Measurements from ENCODE around the gene NFATC2.

NFATC2 gene

DNA sequence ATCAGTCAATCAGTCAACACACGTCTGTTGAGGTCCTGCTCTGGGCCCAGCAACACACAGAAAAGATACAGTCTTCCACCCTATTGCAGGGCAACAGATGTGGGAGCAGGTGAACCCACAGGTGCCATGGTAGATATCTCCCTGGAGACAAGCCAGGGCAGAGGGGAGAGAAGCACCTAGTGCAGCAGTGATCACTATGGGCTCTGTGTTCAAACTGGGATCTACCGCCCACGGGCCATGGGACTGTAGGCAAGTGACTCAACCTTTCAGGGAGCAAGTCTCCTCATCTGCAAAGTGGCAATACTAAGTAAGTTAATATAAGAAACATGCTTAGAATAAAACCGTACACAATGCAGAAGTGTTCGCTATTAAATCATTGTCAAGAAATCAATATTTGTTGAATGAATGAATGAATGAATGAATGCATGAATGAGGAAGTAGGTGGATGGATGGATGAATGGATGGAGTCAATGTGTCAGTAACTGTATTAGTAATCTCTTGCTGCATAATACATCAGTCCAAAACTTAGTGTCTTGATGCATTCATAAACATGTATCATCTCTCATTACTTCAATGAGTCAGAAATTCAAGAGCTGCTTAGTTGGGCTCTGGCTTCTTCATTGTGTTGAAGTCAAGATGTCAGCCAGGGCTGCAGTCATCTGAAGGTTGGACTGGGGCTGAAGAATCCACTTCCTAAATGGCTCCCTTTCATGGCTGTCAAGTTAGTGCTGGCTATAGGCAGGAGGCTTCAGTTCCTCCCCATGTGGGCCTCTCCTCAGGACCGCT lies 31.9 kb upstream of the NFATC2 start:
- Histone ChIP-seq H3K36me3 (ENCODE audit: low read depth) (no peaks in the 10 kb centered on the region), H3K27me3 (ENCODE audit: insufficient read depth, poor library complexity, severe bottlenecking) (no peaks in the 10 kb centered on the region), H3K27ac (ENCODE audit: poor library complexity, severe bottlenecking) (no peak overlapping the region), H3K4me3 (ENCODE audit: severe bottlenecking) (no peak overlapping the region), H3K4me1 (ENCODE audit: insufficient read depth, poor library complexity, severe bottlenecking) (no peaks in the 10 kb centered on the region), H3K9me3 (ENCODE audit: severe bottlenecking) (no peaks in the 10 kb centered on the region)
- DNase-seq (ENCODE audit: low spot score) (no peak), ATAC-seq (ENCODE audit: low read depth) (no peak)
- TF ChIP-seq CTCF (IDR thresholded peaks at IDR 0.05; ENCODE audit: poor library complexity, severe bottlenecking): no peak

- Histone ChIP-seq H3K9me3 (ENCODE audit: severe bottlenecking) (no peaks in the 10 kb centered on the region), H3K4me3 (ENCODE audit: severe bottlenecking) (no peak overlapping the region), H3K27me3 (ENCODE audit: insufficient read depth, poor library complexity, severe bottlenecking) (no peaks in the 10 kb centered on the region), H3K36me3 (ENCODE audit: low read depth) (no peaks in the 10 kb centered on the region), H3K27ac (ENCODE audit: poor library complexity, severe bottlenecking) (no peak overlapping the region), H3K4me1 (ENCODE audit: insufficient read depth, poor library complexity, severe bottlenecking) (no peaks in the 10 kb centered on the region)
- peak; percentile 28; the same call in 2 of the 3 replicates for ATAC-seq (ENCODE audit: low read depth)
- TF ChIP-seq CTCF (IDR thresholded peaks at IDR 0.05; ENCODE audit: poor library complexity, severe bottlenecking): no peak
- DNase-seq (ENCODE audit: low spot score): no peak
Measured at GRCh38 chr20:51573576-51574243, 31.2 kb upstream of the NFATC2 start.

DNA sequence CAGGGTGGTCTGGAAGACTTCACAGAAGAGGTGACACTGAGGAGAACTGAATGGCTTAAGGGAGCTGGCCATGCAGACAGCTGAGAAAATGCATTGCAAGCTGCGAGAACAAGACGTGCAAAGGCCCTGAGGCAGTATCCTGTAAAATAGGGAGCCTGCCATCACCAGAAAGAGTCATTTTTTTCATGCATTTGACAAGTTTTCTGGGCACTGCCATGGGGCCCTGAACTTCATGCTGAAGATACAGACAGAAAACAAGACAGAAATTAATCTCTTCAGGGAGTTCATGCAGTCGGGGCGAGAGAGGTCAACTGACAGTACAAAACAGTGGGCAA lies 28.9 kb upstream of the NFATC2 start:
- H3K9me3 ChIP-seq (ENCODE audit: severe bottlenecking): no peaks in the 10 kb centered on the region
- TF ChIP-seq CTCF (IDR thresholded peaks at IDR 0.05; ENCODE audit: poor library complexity, severe bottlenecking): no peak
- H3K4me1 ChIP-seq (ENCODE audit: insufficient read depth, poor library complexity, severe bottlenecking): no peaks in the 10 kb centered on the region
- no peak overlapping the region for H3K4me3 ChIP-seq (ENCODE audit: severe bottlenecking)
- ATAC-seq (ENCODE audit: low read depth) (no peak), DNase-seq (ENCODE audit: low spot score) (no peak)
- no peaks in the 10 kb centered on the region for H3K36me3 ChIP-seq (ENCODE audit: low read depth)
- no peaks in the 10 kb centered on the region for H3K27me3 ChIP-seq (ENCODE audit: insufficient read depth, poor library complexity, severe bottlenecking)
- H3K27ac ChIP-seq (ENCODE audit: poor library complexity, severe bottlenecking): no peak overlapping the region

DNA sequence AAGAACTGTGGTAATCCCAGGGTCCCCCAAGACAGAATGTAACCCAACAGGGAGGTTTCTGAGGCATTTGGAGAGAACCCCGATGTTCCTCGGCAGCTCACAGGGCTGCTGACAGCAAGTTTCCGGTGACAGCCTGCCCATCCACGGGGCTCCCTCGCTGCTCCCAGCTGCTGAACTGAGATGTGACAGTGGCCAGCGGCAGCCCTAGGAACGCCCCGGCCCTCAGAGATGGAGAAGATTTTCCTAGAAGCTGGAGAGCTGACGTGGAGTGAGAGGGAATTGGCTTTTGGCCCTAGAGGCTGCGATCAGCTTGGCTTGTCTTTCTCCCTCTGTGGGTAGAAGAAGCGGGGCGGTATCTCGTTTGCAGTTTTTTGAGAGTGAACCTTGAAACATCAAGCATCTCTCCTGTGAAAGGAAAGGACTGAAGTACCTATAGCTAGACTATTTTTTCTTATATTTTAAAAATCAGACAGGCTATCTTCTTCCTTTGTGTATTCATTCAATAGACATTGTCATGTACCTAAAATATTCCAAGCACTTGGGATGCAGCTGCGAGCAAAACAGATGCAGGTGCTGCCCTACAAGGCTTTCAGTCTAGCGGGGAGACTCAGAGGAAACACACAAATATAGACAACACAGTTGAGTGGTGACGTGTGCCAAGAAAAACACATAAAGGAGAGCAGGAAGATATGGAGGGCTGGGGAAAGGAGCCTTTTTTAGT lies 28.4 kb upstream of the NFATC2 start:
- TF ChIP-seq CTCF (IDR thresholded peaks at IDR 0.05; ENCODE audit: poor library complexity, severe bottlenecking): no peak
- Histone ChIP-seq H3K9me3 (ENCODE audit: severe bottlenecking) (no peaks in the 10 kb centered on the region), H3K27ac (ENCODE audit: poor library complexity, severe bottlenecking) (no peak overlapping the region), H3K4me3 (ENCODE audit: severe bottlenecking) (no peak overlapping the region), H3K4me1 (ENCODE audit: insufficient read depth, poor library complexity, severe bottlenecking) (no peaks in the 10 kb centered on the region), H3K27me3 (ENCODE audit: insufficient read depth, poor library complexity, severe bottlenecking) (no peaks in the 10 kb centered on the region), H3K36me3 (ENCODE audit: low read depth) (no peaks in the 10 kb centered on the region)
- DNase-seq (ENCODE audit: low spot score) (no peak), ATAC-seq (ENCODE audit: low read depth) (no peak)

All from RWPE2 (cell line).